Measurements from ENCODE around the gene FRMD3.

FRMD3 gene

GRCh38 chr9:83281306-83282255 lies 256.6 kb downstream of the FRMD3 start:
- no peak for DNase-seq (ENCODE audit: low read depth)

GRCh38 chr9:83280790-83281189 lies 257.4 kb downstream of the FRMD3 start:
- DNase-seq (ENCODE audit: low read depth), result no peak

- DNase-seq (ENCODE audit: low read depth), result no peak
These were observed 257.9 kb downstream of the FRMD3 start for GRCh38 chr9:83280268-83280667.

GRCh38 chr9:83274787-83275186 lies 263.4 kb downstream of the FRMD3 start:
- no peak for DNase-seq (ENCODE audit: low read depth)

GRCh38 chr9:83271665-83272071 lies 266.5 kb downstream of the FRMD3 start:
- no peak for DNase-seq (ENCODE audit: low read depth)

- no peak for DNase-seq (ENCODE audit: low read depth)
These were observed 268.1 kb downstream of the FRMD3 start for GRCh38 chr9:83270116-83270515.

- no peak for DNase-seq (ENCODE audit: low read depth)
These were observed 270.5 kb downstream of the FRMD3 start for GRCh38 chr9:83267741-83268140.

GRCh38 chr9:83266666-83267496 lies 271.3 kb downstream of the FRMD3 start:
- DNase-seq (ENCODE audit: low read depth), result no peak

- DNase-seq (ENCODE audit: low read depth), result no peak
These were observed 271.9 kb downstream of the FRMD3 start for GRCh38 chr9:83266331-83266665.

GRCh38 chr9:83264315-83264714 lies 273.9 kb downstream of the FRMD3 start:
- no peak for DNase-seq (ENCODE audit: low read depth)

- DNase-seq (ENCODE audit: low read depth), result no peak
These were observed 278.6 kb downstream of the FRMD3 start for GRCh38 chr9:83259558-83259957.

- no peak for DNase-seq (ENCODE audit: low read depth)
These were observed 280.0 kb downstream of the FRMD3 start for GRCh38 chr9:83257937-83258891.

GRCh38 chr9:83247732-83248131 lies 290.5 kb downstream of the FRMD3 start:
- DNase-seq (ENCODE audit: low read depth), result no peak

GRCh38 chr9:83245979-83246659 lies 292.1 kb downstream of the FRMD3 start:
- DNase-seq (ENCODE audit: low read depth), result no peak

GRCh38 chr9:83242066-83242465 lies 296.1 kb downstream of the FRMD3 start:
- DNase-seq (ENCODE audit: low read depth), result no peak

GRCh38 chr9:83240671-83241070 lies 297.5 kb downstream of the FRMD3 start:
- no peak for DNase-seq (ENCODE audit: low read depth)

- no peak for DNase-seq (ENCODE audit: low read depth)
These were observed 298.5 kb downstream of the FRMD3 start for GRCh38 chr9:83239747-83240146.

- DNase-seq (ENCODE audit: low read depth), result no peak
These were observed 299.1 kb downstream of the FRMD3 start for GRCh38 chr9:83238871-83239640.

GRCh38 chr9:83236029-83236696 lies 302.0 kb downstream of the FRMD3 start:
- DNase-seq (ENCODE audit: low read depth), result no peak

- DNase-seq (ENCODE audit: low read depth), result no peak
These were observed 302.7 kb downstream of the FRMD3 start for GRCh38 chr9:83235526-83235925.
